Measurements from ENCODE around the gene GARNL3. TPM values are rescaled to one million over a fixed set of nuclear protein-coding genes. Genes with fewer than 3 reads are reported as not detected.

The GARNL3 gene
- total and polyA plus RNA-seq, 2 donors (not counting 3 experiments of a cell fraction or from before 2014, with no cell fraction given), result 1.4 to 8.3 TPM

DNA sequence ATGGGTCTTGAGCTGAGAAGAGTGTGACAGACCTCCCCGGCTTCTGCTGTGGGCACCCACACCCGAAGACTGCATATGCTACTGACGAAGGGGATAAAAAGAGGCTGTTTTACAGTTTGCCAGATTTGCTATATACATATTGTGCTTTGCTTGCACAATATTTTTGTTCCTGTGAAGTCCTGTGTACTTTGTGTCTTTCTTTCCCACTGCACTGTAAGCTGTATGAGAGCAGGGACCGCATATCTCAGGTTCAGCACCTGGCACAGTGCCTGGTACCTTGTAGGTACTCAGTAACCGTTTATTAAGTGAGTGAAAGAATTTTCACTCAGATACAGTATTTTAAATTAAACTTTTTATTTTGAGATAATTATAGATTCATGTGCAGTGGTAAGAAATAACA lies 8.2 kb upstream of the GARNL3 start:
- dilution Hi-C loops (cut with MboI; ENCODE audit: extremely low pct_ligation_motif_present, low sequenced_read_pairs) (no loop called here), intact Hi-C loops (cut with micrococcal nuclease) (no loop called here)
- no peak for TF ChIP-seq MYC (IDR thresholded peaks at IDR 0.05; ENCODE audit: low read depth, low read length)
- no peak for TF ChIP-seq EZH2 (IDR thresholded peaks at IDR 0.05; ENCODE audit: borderline replicate concordance, low read depth, low read length, severe bottlenecking)
- Histone ChIP-seq H3K79me2 (ENCODE audit: control insufficient read depth, insufficient read depth, low read length) (no peaks in the 10 kb centered on the region), H3K4me1 (ENCODE audit: control insufficient read depth, extremely low read depth, insufficient read depth, low read length) (no peaks in the 10 kb centered on the region), H4K20me1 (replicated peaks; ENCODE audit: control insufficient read depth, extremely low read depth, insufficient read depth, low read length) (no peaks in the 10 kb centered on the region), H3K9me3 (replicated peaks; ENCODE audit: control insufficient read depth, insufficient read depth, low read length) (no peaks in the 10 kb centered on the region), H3K27me3 (ENCODE audit: control insufficient read depth in 2 of 2, insufficient read depth in 2 of 2, low read length in 2 of 2) (no peaks in the 10 kb centered on the region), H3K36me3 (ENCODE audit: control insufficient read depth in 2 of 2, extremely low read depth in 1 of 2, insufficient read depth in 2 of 2, low read length in 2 of 2) (no peaks in the 10 kb centered on the region), H3K9ac (replicated peaks; ENCODE audit: extremely low read depth, insufficient read depth, low read length) (no peak overlapping the region), H3K27ac (ENCODE audit: insufficient read depth, low read depth, low read length) (no peak overlapping the region), H3K9me1 (replicated peaks; ENCODE audit: control insufficient read depth, extremely low read depth, insufficient read depth, low read length) (no peaks in the 10 kb centered on the region), H3K4me3 (replicated peaks in 1 of 3; ENCODE audit: insufficient read depth in 1 of 3, low read depth in 1 of 3, low read length in 3 of 3) (no peak overlapping the region), H3K4me2 (ENCODE audit: insufficient read depth, low read length) (no peak overlapping the region), H2AFZ (ENCODE audit: low read depth, low read length) (no peak overlapping the region)
- ChIA-PET POLR2A (no interaction called here), CTCF (no interaction called here)
- FAIRE-seq (no peak), DNase-seq (ENCODE audit: low read depth, low spot score) (no peak)
- BruUV-seq (replicated peaks), result no TSS peak

GRCh38 chr9:127258606-127259471 lies 5.7 kb upstream of the GARNL3 start:
- H2AFZ ChIP-seq (ENCODE audit: low read depth, low read length), result no peak overlapping the region
- intact Hi-C loops (cut with micrococcal nuclease), result no loop called here
- no peak overlapping the region for H3K4me2 ChIP-seq (ENCODE audit: insufficient read depth, low read length)
- DNase-seq (ENCODE audit: low read depth, low spot score), result no peak
- no peaks in the 10 kb centered on the region for H3K4me1 ChIP-seq (ENCODE audit: control insufficient read depth, extremely low read depth, insufficient read depth, low read length)
- no peak overlapping the region for H3K4me3 ChIP-seq (replicated peaks in 1 of 3; ENCODE audit: insufficient read depth in 1 of 3, low read depth in 1 of 3, low read length in 3 of 3)
- no peak overlapping the region for H3K9ac ChIP-seq (replicated peaks; ENCODE audit: extremely low read depth, insufficient read depth, low read length)
- BruUV-seq (replicated peaks), result no TSS peak
- no peaks in the 10 kb centered on the region for H3K9me1 ChIP-seq (replicated peaks; ENCODE audit: control insufficient read depth, extremely low read depth, insufficient read depth, low read length)
- dilution Hi-C loops (cut with MboI; ENCODE audit: extremely low pct_ligation_motif_present, low sequenced_read_pairs), result no loop called here
- no peak for FAIRE-seq
- H4K20me1 ChIP-seq (replicated peaks; ENCODE audit: control insufficient read depth, extremely low read depth, insufficient read depth, low read length), result no peaks in the 10 kb centered on the region
- H3K27me3 ChIP-seq (ENCODE audit: control insufficient read depth in 2 of 2, insufficient read depth in 2 of 2, low read length in 2 of 2), result no peaks in the 10 kb centered on the region
- CTCF ChIA-PET, result interaction anchor here (1.0 kb wide), 1 partner anchor 89 kb away, joined by 4 read pairs; no protein-coding TSS in a partner anchor
- POLR2A ChIA-PET, result no interaction called here
- no peaks in the 10 kb centered on the region for H3K79me2 ChIP-seq (ENCODE audit: control insufficient read depth, insufficient read depth, low read length)
- no peaks in the 10 kb centered on the region for H3K9me3 ChIP-seq (replicated peaks; ENCODE audit: control insufficient read depth, insufficient read depth, low read length)
- H3K27ac ChIP-seq (ENCODE audit: insufficient read depth, low read depth, low read length), result no peak overlapping the region
- H3K36me3 ChIP-seq (ENCODE audit: control insufficient read depth in 2 of 2, extremely low read depth in 1 of 2, insufficient read depth in 2 of 2, low read length in 2 of 2), result no peaks in the 10 kb centered on the region
- no peak for TF ChIP-seq JUN (IDR thresholded peaks at IDR 0.05; ENCODE audit: borderline replicate concordance, insufficient read depth, insufficient read length, low read depth)
- no peak for TF ChIP-seq POLR2AphosphoS5 (IDR thresholded peaks at IDR 0.05; ENCODE audit: insufficient read depth, low read depth, low read length)
- no peak for TF ChIP-seq FOS (IDR thresholded peaks at IDR 0.05; ENCODE audit: borderline replicate concordance, insufficient read depth, low read length)
- TF ChIP-seq CTCF (IDR thresholded peaks at IDR 0.05; ENCODE audit: extremely low read depth in 1 of 2, insufficient read depth in 1 of 2, low read depth in 1 of 2, low read length in 2 of 2), result no peak
- TF ChIP-seq MAX (IDR thresholded peaks at IDR 0.05; ENCODE audit: insufficient read depth, insufficient read length), result no peak
- no peak for TF ChIP-seq POLR2A (IDR thresholded peaks at IDR 0.05; ENCODE audit: low read depth, low read length)
- TF ChIP-seq EZH2 (IDR thresholded peaks at IDR 0.05; ENCODE audit: borderline replicate concordance, low read depth, low read length, severe bottlenecking), result no peak
- no peak for TF ChIP-seq MYC (IDR thresholded peaks at IDR 0.05; ENCODE audit: low read depth, low read length)
- no peak for TF ChIP-seq GATA2 (IDR thresholded peaks at IDR 0.05; ENCODE audit: insufficient read depth, insufficient read length, low read depth, low read length)
